ENCODE results near the gene ARAF.

DNA sequence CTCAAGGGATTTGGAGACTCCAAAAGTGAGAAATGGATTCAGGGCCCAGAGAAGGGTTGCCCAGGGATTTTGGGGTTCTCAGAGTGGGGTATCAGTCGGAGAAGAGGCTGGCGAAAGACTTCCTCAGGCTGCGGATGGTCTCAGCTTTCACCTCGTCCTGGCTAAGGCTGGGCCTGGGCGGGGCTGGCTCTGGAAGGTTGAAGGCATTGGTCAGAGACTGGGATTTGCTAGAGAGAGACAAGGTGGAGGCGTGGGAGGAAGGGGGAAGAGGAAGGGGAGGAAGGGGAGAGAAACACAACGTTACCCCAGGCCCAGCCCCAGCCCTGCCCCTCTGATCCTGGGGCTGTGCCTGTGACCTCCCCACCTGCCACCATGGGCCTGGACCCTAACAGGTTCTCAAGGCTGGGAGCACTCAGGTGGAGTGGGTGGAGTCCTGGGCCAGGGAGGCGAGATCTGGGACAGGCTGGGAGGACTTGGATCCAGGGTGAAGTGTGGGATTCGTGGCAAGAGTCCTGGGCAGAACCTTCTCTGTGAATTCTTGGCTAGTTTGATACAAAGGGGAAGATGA is 11.9 kb downstream of the ARAF start:
- no peak for TF ChIP-seq CTCF (IDR thresholded peaks at IDR 0.05; ENCODE audit: extremely low read depth in 1 of 2, insufficient read depth in 1 of 2, low read depth in 1 of 2, low read length in 2 of 2)
- TF ChIP-seq POLR2A (IDR thresholded peaks at IDR 0.05; ENCODE audit: low read depth, low read length) = no peak
- TF ChIP-seq, protein P1, sequence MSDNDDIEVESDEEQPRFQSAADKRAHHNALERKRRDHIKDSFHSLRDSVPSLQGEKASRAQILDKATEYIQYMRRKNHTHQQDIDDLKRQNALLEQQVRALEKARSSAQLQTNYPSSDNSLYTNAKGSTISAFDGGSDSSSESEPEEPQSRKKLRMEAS (IDR thresholded peaks at IDR 0.05; ENCODE audit: insufficient read depth, insufficient read length) = no peak
- no peak for TF ChIP-seq POLR2AphosphoS5 (IDR thresholded peaks at IDR 0.05; ENCODE audit: insufficient read depth, low read depth, low read length)
- no peak for TF ChIP-seq EZH2 (IDR thresholded peaks at IDR 0.05; ENCODE audit: borderline replicate concordance, low read depth, low read length, severe bottlenecking)
- TF ChIP-seq FOS (IDR thresholded peaks at IDR 0.05; ENCODE audit: borderline replicate concordance, insufficient read depth, low read length) = no peak
- no peak for TF ChIP-seq MYC (IDR thresholded peaks at IDR 0.05; ENCODE audit: low read depth, low read length)

Data from endothelial cell of umbilical vein (primary cell).